Stomach (tissue), 4 donors: ENCODE measurements around the gene BCL2L15.

ENCODE experiments used
- CTCF ChIP-seq, 7 experiments: fragments of 450-650 bp in 4 of 7; fragments of 200-600 bp in 3 of 7; sonication (generic) in 3 of 7; IDR thresholded peaks; one replicate each; pipeline ENCODE4 v1.5.1; 2016 to 2019; ENCODE audit warnings: antibody characterized with exemption in 7 of 7, control low read depth in 2 of 7, mild to moderate bottlenecking in 1 of 7
- EP300 ChIP-seq: sonication (generic); formaldehyde crosslinking; IDR thresholded peaks from one replicate; pipeline ENCODE4 v1.6.1; 2017; ENCODE audit warnings: antibody characterized with exemption
- POLR2A ChIP-seq, 4 donors: fragments of 450-650 bp; IDR thresholded peaks; one replicate each; pipeline ENCODE4 v1.6.1; 2016; ENCODE audit warnings: antibody characterized with exemption in 4 of 4, control low read depth in 2 of 4, mild to moderate bottlenecking in 1 of 4, moderate library complexity in 1 of 4
- POLR2AphosphoS5 ChIP-seq, 3 donors: sonication (generic); formaldehyde crosslinking; IDR thresholded peaks; one replicate each; pipeline ENCODE4 v1.6.1; 2016; ENCODE audit warnings: antibody characterized with exemption in 3 of 3

- TF ChIP-seq CTCF (IDR thresholded peaks at IDR 0.05) (no peak), POLR2A (IDR thresholded peaks at IDR 0.05) (no peak), EP300 (no peak), POLR2AphosphoS5 (IDR thresholded peaks at IDR 0.05) (no peak)
These were observed 28.4 kb downstream of the BCL2L15 start for GRCh38 chr1:113858982-113859381.
